GM19372 (cell line): ENCODE data around the gene ENAM.
"Not testable (repeated sequence)": the region's sequence is repeated elsewhere in the genome, so short reads cannot be mapped to it uniquely, and the experiment has no call there.

Experiments used
- ATAC-seq: cut with Tn5 transposase; IDR thresholded peaks from one replicate; pipeline ENCODE4 v1.9.1; 2021; ENCODE audit warnings: mild to moderate bottlenecking, low read depth, moderate library complexity; ENCODE audit not compliant: unreplicated experiment

ENAM gene

DNA sequence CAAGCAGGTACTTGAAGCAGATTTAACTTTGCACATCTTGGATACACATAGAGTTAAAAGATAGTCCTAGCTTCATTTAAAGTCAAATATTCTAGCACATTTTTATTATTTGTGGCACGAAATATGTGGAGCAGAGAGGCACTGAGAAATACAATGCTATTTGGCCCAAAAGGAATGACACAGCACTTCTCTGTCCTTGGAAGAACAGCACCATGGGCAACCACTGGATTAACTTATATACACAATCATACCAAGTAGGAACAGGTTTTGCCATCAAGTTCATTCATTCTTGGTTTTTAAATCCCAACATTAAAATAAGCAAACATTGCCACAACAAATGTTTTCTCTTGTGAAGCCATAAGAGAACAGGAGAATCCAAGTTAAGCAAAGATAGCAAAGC, 924 bp upstream of the ENAM start:
- ATAC-seq, result no peak

GRCh38 chr4:70629469-70630090, 1.0 kb downstream of the ENAM start:
- no peak for ATAC-seq

- ATAC-seq, result no peak
These were observed 1.6 kb downstream of the ENAM start for GRCh38 chr4:70630162-70630561.

DNA sequence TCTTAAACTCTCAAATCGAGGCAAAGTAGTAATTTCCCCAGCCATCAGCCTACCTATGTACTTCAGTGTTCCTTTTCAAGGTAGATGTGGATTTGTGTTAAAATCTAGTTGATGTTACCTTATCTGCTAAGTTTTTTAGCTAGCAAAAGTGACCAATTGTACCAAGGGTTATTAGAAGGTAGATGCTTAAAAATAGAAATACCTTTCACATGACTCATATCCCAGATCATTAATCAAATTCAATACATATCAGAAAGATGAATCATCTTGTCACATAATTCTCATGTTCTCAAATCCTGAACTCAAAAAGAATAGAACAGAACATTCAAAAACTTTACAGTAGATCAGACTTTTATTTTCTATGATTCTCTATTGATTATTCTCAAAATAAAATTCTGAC, 3.5 kb downstream of the ENAM start:
- ATAC-seq, result no peak

- no peak for ATAC-seq
These were observed 5.9 kb downstream of the ENAM start for GRCh38 chr4:70634482-70634881.

- ATAC-seq, result peak; percentile 39
These were observed 8.8 kb downstream of the ENAM start for GRCh38 chr4:70637239-70637913.

DNA sequence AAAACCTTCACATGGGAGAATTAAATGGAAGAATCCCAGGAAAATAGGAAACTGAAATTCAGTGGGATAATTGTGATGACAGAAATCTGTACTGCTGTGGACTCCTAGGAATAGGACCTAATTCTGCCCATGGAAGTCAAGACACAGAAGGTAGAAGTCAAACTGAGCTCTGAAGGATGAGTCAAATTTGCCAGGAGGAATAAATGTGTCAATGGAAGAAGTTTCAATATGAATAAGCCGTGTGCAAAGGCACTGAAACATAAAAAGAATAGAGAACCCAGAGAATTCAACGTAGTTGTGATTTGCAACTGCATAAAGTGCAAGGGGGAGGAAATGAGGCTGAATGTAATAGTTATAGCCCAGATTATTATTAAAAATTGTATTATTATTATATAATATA, 11.6 kb downstream of the ENAM start:
- ATAC-seq, result no peak

GRCh38 chr4:70650741-70651140, 22.2 kb downstream of the ENAM start:
- ATAC-seq, result not testable (repeated sequence)

DNA sequence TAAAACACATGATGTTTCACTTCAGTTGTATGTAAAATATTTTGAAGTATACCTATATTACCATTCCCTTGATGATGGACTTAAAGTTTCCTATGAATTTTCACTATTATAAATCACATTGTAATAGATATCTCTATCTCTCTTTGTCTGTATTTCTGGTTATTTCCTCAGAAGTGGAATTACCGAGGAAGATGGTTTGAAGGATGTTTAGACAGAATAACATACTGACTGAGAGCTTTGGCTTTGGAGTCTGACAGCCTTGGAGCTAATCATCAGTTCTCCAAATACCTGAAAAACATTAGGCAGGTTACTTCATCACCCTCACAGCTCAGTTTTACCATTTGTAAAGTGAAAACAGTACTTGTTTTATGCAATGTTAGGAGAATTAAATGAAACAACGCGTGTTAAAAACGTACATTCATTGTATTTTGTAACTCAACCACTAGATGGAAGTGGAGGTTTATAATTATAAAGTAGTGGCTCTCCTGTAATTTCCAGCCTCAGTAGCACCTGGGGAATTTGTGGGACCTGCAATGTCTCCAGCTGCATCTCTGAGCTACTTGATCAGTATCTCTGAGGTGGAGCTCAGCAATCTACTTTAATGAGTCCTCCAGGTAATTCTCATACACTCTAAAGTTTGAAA, 23.4 kb downstream of the ENAM start:
- no peak for ATAC-seq

- no peak for ATAC-seq
These were observed 26.1 kb downstream of the ENAM start for GRCh38 chr4:70654605-70655011.

GRCh38 chr4:70657326-70657725, 28.8 kb downstream of the ENAM start:
- ATAC-seq, result no peak

- no peak for ATAC-seq
These were observed 29.9 kb downstream of the ENAM start for GRCh38 chr4:70658418-70658817.

DNA sequence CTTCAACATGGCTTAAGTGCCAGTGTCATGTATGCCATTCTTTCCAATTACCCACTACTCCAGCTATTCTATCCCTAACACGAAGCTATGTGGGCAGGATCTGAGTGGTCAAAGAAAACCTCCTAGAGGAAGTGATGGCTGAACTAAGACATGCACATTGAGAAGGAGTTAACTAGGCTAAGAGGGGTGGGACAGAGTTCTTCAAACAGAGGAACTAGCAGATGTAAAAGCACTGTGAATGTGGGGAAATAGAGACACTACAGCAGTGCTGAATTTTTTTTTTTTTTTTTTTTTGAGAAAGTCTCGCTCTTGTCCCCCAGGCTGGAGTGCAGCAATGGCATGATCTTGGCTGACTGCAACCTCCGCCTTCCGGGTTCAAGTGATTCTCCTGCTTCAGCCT, 31.6 kb downstream of the ENAM start:
- no peak for ATAC-seq

- peak; percentile 71 for ATAC-seq
These were observed 32.9 kb downstream of the ENAM start for GRCh38 chr4:70661309-70661922.

GRCh38 chr4:70666369-70666768, 37.8 kb downstream of the ENAM start, which contains the start of gene JCHAIN:
Gene JCHAIN, minus strand, starts transcription at chr4:70666508. Its CDS starts 18 bp downstream, at chr4:70666490.
- ATAC-seq, result no peak

DNA sequence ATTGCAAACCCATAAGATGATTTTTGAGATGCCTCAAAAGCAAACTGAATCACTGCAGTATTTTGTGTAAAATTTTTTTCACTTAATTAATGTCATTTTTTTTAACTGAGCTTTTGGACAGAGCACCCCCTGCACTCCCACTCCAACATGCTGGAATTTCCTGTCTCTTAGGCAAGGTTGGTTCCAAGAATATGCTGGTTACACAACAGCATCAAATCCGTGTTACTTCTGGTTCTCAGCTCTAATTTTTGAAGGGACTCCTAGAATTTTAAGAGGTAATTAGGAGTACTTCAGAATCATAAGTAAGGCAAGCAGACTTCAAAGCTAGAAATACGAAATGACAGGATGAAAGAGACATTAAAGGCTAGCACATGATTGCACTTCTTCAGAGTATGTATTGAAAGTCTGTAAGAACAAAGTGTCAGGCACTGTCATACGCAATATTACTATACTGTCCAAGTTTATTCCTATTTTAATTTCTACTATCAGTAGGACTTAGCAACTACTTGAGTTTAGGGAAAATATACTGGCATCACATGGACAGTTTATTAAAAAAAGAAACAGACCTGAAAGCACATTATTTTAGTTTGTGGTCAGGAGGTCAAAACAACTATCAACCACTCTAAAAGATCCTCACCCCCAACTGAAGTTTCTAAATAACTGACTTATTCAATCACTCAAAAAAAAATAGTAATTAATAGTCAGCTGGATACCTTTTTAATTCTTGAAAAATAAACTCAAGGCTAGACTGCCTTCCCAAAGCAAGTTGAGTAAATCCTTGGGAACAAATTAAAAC, 39.4 kb downstream of the ENAM start:
- ATAC-seq, result peak; percentile 51

DNA sequence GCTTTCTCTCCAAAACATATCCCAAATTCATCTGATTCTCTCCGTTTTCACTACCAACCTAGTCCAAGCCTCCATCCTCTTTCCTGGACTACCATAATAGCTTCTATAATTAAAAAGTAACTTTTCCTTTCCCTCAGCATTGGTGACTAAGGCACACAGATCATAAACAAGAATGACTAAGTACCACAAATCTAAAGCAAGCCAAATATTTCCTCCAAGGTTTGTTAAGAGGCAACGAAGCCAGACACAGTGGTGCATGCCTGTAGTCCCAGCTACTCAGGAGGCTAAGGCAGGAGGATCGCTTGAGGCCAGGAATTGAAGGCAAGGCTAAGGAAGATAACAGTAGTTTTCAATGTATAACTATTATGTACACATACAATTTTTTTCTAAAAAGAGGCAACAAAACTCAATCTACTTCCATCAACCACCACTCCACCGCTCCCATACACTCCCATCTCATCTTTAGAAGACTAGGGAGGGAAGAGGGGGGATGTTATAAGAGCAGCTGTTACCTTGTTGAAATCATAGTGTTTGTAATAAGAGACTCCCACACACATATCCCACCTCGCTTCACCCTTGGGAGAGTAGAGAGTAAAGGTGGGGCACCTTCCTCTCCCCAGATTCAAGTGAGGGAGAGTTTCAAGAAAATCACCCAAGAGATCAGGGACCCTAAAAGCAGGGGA, 41.9 kb downstream of the ENAM start:
- no peak for ATAC-seq

- no peak for ATAC-seq
These were observed 42.5 kb downstream of the ENAM start for GRCh38 chr4:70671091-70671490.

DNA sequence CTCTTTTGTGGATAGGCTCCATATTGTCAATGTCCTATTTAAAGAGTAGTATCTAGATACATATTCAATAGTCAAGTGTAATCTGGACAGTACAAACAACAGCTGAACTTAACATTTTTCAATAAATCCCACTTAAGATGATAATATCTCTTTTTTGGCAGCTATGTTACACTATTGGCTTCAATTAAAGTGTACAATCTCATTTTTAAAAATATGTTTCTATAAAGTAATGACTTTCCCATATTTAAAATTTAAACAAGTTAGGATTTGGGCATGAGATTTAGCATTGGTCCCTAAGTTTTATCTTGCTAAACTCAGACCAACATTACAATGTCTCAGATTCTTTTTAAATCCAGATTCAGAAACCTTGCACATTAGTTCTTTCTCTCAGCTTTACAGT, 45.6 kb downstream of the ENAM start:
- ATAC-seq, result no peak

DNA sequence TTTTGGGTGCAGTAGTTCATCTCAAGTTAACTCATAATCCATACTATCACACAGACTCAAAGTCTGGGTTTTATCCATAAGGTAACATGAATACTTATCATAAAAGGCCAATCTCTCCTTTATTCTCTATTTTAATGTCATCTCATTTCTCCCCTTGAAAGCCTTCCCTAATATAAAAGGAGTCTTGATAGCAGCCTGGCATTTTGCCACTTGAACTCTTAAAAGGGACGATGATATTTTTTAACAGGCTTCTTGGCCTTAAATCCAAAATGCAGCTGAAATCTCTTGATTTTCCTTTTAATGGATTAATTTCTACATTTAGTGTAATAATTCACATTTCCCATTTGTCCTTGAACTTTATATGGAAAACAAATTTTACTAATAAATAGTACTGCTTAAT, 46.2 kb downstream of the ENAM start:
- ATAC-seq, result no peak
